Naive thymus-derived CD4-positive, alpha-beta T cell (primary cell): Measurements from ENCODE around the gene PCED1B. TPM values are rescaled to one million over a fixed set of nuclear protein-coding genes. Genes with fewer than 3 reads are reported as not detected.
A peak's percentile ranks its signal among the peaks of the same experiment; 100 is the strongest.
"Not testable (repeated sequence)": the region's sequence is repeated elsewhere in the genome, so short reads cannot be mapped to it uniquely, and the experiment has no call there.

Experiments
- ATAC-seq: fragments of 150-1000 bp; cut with Tn5 transposase; 2 replicates; pipeline ENCODE4 v1.10.0; 2021; ENCODE audit warnings: mild to moderate bottlenecking, moderate library complexity
- CTCF ChIA-PET: fragments of 350-600 bp; sonication (Branson Sonifier 250); formaldehyde crosslinking; loops from one replicate; lab custom pipeline; 2021; ENCODE audit warnings: antibody characterized with exemption; lab: Charles Lee
- POLR2A ChIA-PET: fragments of 350-600 bp; sonication (Branson Sonifier 250); formaldehyde crosslinking; loops from one replicate; lab custom pipeline; 2021; ENCODE audit warnings: antibody characterized with exemption, inconsistent platforms; lab: Charles Lee
- DNase-seq, 9 donors: peaks; one replicate each; pipeline versions ENCODE4 v3.0.0 to v3.0.0-alpha.2; 2020 to 2022; ENCODE audit warnings: mixed read lengths in 1 of 9
- H3K27ac ChIP-seq: one replicate; pipeline ENCODE4 v1.7.0; 2013; ENCODE audit warnings: mild to moderate bottlenecking, low read depth, low read length, moderate library complexity
- H3K27me3 ChIP-seq, 2 donors: one replicate each; pipeline ENCODE4 v1.7.0; 2013; ENCODE audit warnings: low read length in 2 of 2, mild to moderate bottlenecking in 2 of 2, moderate library complexity in 2 of 2; ENCODE audit not compliant: control insufficient read depth in 2 of 2, insufficient read depth in 2 of 2
- H3K36me3 ChIP-seq, 3 experiments: 1 replicate in 2 of 3; 2 replicates in 1 of 3; pipeline ENCODE4 v1.7.0; 2013; ENCODE audit warnings: low read length in 3 of 3, mild to moderate bottlenecking in 3 of 3, moderate library complexity in 1 of 3; ENCODE audit not compliant: insufficient read depth in 3 of 3, control insufficient read depth in 2 of 3
- H3K4me1 ChIP-seq, 2 donors: one replicate each; pipeline ENCODE4 v1.7.0; 2013; ENCODE audit warnings: low read length in 2 of 2, mild to moderate bottlenecking in 2 of 2, moderate library complexity in 1 of 2; ENCODE audit not compliant: control insufficient read depth in 2 of 2, insufficient read depth in 2 of 2
- H3K4me3 ChIP-seq: 2 replicates; pipeline ENCODE4 v1.7.0; 2013; ENCODE audit warnings: mild to moderate bottlenecking, low read length
- H3K9me3 ChIP-seq, 3 experiments: 1 replicate in 2 of 3; 2 replicates in 1 of 3; pipeline ENCODE4 v1.7.0; 2013; ENCODE audit warnings: low read length in 3 of 3; ENCODE audit not compliant: control insufficient read depth in 2 of 3
- H3K27ac Mint-ChIP-seq, 9 donors: one replicate each; pipeline ENCODE4 v1.8.0; 2020 to 2022; ENCODE audit warnings: mixed read lengths in 9 of 9, mild to moderate bottlenecking in 8 of 9, moderate library complexity in 5 of 9, inconsistent platforms in 2 of 9
- H3K27me3 Mint-ChIP-seq, 5 donors: one replicate each; pipeline ENCODE4 v1.8.0; 2021 to 2022; ENCODE audit warnings: mixed read lengths in 5 of 5, mild to moderate bottlenecking in 1 of 5
- H3K36me3 Mint-ChIP-seq, 5 donors: one replicate each; pipeline ENCODE4 v1.8.0; 2020 to 2022; ENCODE audit warnings: mixed read lengths in 5 of 5, mild to moderate bottlenecking in 3 of 5, inconsistent platforms in 1 of 5
- H3K4me1 Mint-ChIP-seq, 7 donors: one replicate each; pipeline ENCODE4 v1.8.0; 2020 to 2022; ENCODE audit warnings: mixed read lengths in 7 of 7, mild to moderate bottlenecking in 3 of 7, inconsistent platforms in 1 of 7
- H3K4me3 Mint-ChIP-seq, 10 donors: one replicate each; pipeline ENCODE4 v1.8.0; 2020 to 2022; ENCODE audit warnings: mild to moderate bottlenecking in 10 of 10, mixed read lengths in 10 of 10, moderate library complexity in 6 of 10, inconsistent platforms in 2 of 10
- H3K9me3 Mint-ChIP-seq, 11 donors: one replicate each; pipeline ENCODE4 v1.8.0; 2020 to 2022; ENCODE audit warnings: mixed read lengths in 11 of 11, mild to moderate bottlenecking in 4 of 11, inconsistent platforms in 1 of 11, moderate library complexity in 1 of 11
- intact Hi-C, 2 donors: fragments of 100-400 bp; cut with micrococcal nuclease; formaldehyde crosslinking; loops; one replicate each; pipeline ENCODE4 v1.15.1; 2023
- polyA plus RNA-seq, 2 donors: library from polyadenylated mRNA; unstranded; fragments of 300-500 nt; fragmentation: Illumina TruSeq; gene quantifications; one replicate each; pipeline ENCODE4 v1.2.3, GENCODE V29; 2021
- total RNA-seq, 6 experiments: library from RNA in 5 of 6; stranded (reverse) in 5 of 6; gene quantifications; 1 replicate in 5 of 6; 2 replicates in 1 of 6; pipeline ENCODE4 v1.2.3 and lab custom pipeline; 2021 to 2026

PCED1B gene
- total and polyA plus RNA-seq, 7 experiments from 2014 or later: 41.4 to 147 (median 94.3) TPM

DNA sequence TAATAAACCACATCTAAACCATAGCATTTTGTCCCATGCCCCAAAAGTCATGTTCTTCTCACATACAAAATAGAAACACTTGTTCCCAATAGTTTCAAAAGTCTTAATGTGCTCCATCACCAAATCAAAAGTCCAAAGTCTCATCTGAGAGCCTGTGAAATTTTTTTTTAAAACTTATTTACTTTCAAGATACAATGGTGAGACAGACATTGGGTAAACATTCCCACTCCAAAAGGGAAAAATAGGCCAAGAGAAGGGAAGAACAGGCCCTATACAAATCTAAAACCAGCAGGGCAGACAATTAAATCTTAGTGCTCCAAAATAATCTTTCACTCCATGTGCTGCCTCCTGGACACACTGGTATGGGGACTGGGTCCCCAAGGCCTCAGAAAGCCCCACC lies 84.7 kb downstream of the PCED1B start:
- H3K27me3 ChIP-seq: no peaks in the 10 kb centered on the region
- Mint-ChIP-seq H3K27ac (peak overlapping the region in 4 of 9 donors; percentile 32 to 52 (median 48)), H3K4me1 (peaks cover 3 to 61% (median 35%) of the 10 kb centered on the region in 7 donors), H3K36me3 (peaks cover 27 to 82% (median 65%) of the 10 kb centered on the region in 5 donors), H3K9me3 (peaks cover 0 to 26% (median 14%) of the 10 kb centered on the region in 11 donors), H3K4me3 (no peak overlapping the region), H3K27me3 (no peaks in the 10 kb centered on the region)
- ATAC-seq: no peak
- no peak overlapping the region for H3K27ac ChIP-seq
- no peaks in the 10 kb centered on the region for H3K4me1 ChIP-seq
- CTCF ChIA-PET: no interaction called here
- intact Hi-C loops: no loop called here
- no peak for DNase-seq
- peaks cover 0 to 6% (median 0%) of the 10 kb centered on the region in 3 experiments for H3K36me3 ChIP-seq
- POLR2A ChIA-PET: interaction anchor here (0.6 to 0.9 kb wide), 2 partner anchors 20 to 49 kb away, joined by 3 to 4 read pairs; no protein-coding TSS in a partner anchor
- no peaks in the 10 kb centered on the region for H3K9me3 ChIP-seq
- H3K4me3 ChIP-seq: no peak overlapping the region

DNA sequence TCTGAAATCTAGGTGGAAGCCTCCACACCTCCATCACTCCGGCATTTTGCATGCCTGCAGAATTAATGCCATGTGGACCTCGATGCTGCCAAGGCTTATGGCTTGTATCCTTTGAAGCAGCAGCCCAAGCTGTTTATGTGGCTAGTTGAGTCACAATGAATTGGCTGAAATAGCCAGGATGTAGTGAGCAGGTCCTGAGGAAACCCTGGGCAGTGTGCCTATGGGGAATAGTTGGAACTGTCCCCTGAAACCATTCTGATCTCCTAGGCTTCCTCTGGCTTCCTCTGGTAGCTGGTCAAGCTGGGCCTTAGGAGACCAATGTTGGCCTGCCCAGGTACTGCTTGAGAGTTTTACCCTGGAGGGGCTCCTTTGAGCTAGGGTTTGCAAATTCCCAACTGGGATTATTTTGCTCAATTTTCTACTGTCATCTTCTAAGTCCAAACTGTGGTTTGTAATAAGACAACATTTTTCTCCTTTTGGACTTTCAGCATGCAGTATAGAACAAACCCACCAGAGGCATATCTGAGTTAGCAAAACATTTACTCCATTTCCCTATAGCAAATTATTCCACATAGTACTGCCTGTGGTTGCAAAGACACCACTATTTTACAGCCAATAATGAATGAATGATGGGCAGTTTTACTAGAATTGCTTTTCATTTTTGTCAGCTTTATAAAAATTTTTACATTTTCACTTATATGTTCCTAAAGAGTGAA lies 85.5 kb downstream of the PCED1B start:
- H3K36me3 ChIP-seq: peaks cover 0 to 6% (median 0%) of the 10 kb centered on the region in 3 experiments
- Mint-ChIP-seq H3K27me3 (no peaks in the 10 kb centered on the region), H3K4me1 (peaks cover 3 to 66% (median 35%) of the 10 kb centered on the region in 7 donors), H3K4me3 (no peak overlapping the region), H3K36me3 (peaks cover 20 to 80% (median 63%) of the 10 kb centered on the region in 5 donors), H3K27ac (no peak overlapping the region), H3K9me3 (peaks cover 0 to 18% (median 9%) of the 10 kb centered on the region in 11 donors)
- POLR2A ChIA-PET: interaction anchor here (0.6 to 0.9 kb wide), 2 partner anchors 21 to 121 kb away, joined by 3 read pairs; no protein-coding TSS in a partner anchor
- ATAC-seq (no peak), DNase-seq (no peak)
- intact Hi-C loops: loop anchor here in 1 of 2 donors (5.0 kb wide), 1 partner anchor 33 kb away; no protein-coding TSS in a partner anchor
- no peak overlapping the region for H3K27ac ChIP-seq
- no peaks in the 10 kb centered on the region for H3K27me3 ChIP-seq
- CTCF ChIA-PET: interaction anchor here (1.0 to 1.8 kb wide), 3 partner anchors 51 to 243 kb away, joined by 3 to 4 read pairs (median 4); no protein-coding TSS in a partner anchor
- no peak overlapping the region for H3K4me3 ChIP-seq
- no peaks in the 10 kb centered on the region for H3K9me3 ChIP-seq
- no peaks in the 10 kb centered on the region for H3K4me1 ChIP-seq

DNA sequence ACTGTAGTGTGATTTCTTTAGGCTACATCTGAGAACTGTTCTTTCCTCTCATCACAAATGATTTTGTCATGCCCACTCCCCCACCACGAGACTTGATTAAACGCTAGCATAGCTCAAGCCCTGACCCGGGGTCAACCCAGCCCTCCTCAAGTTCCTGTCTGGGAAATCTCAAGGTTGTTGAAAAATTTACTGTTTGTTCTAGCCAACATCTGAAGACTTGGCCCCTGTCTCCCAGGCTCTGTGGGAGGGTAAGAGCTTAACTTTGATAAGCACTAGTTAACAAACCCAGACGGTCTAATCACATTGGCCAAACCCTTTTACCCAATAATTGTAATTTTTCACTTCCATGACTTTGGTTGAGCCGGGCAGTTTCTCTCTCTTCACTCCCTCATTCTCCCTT lies 86.5 kb downstream of the PCED1B start:
- CTCF ChIA-PET: interaction anchor here (0.6 to 1.8 kb wide), 6 partner anchors 21 to 242 kb away, joined by 3 to 5 read pairs (median 4); no protein-coding TSS in a partner anchor

DNA sequence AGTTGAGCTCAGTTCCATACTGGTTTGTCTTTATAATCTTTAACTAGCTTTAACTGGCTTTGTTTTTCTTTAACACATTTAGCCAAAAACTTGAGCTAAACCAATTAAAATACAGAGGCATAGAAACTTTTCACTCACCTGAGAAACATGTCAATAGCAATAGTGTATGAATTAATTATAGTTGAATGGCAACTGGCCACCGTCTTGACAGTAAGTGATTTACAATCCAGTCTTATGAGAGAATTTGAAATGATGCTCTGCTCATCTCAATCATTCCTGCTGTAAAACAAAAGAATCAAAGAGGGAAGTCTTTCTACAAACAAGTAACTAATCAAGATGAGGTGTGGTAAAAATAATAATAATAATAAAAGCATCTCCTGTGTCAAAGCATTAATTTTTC lies 86.9 kb downstream of the PCED1B start:
- ATAC-seq (no peak), DNase-seq (no peak)
- no peaks in the 10 kb centered on the region for H3K27me3 ChIP-seq
- H3K4me3 ChIP-seq: no peak overlapping the region
- POLR2A ChIA-PET: interaction anchor here (0.6 to 1.0 kb wide), 2 partner anchors 7 to 49 kb away, joined by 3 read pairs; no protein-coding TSS in a partner anchor
- no peak overlapping the region for H3K27ac ChIP-seq
- Mint-ChIP-seq H3K9me3 (peaks cover 2 to 22% (median 13%) of the 10 kb centered on the region in 11 donors), H3K4me1 (peaks cover 0 to 61% (median 35%) of the 10 kb centered on the region in 7 donors), H3K4me3 (no peak overlapping the region), H3K36me3 (peaks cover 21 to 79% (median 62%) of the 10 kb centered on the region in 5 donors), H3K27me3 (no peaks in the 10 kb centered on the region), H3K27ac (peak overlapping the region in 3 of 9 donors; percentile 2 to 38 (median 25))
- no peaks in the 10 kb centered on the region for H3K4me1 ChIP-seq
- CTCF ChIA-PET: interaction anchor here (0.6 to 1.8 kb wide), 6 partner anchors 21 to 134 kb away, joined by 3 to 5 read pairs (median 4); no protein-coding TSS in a partner anchor
- intact Hi-C loops: loop anchor here in 1 of 2 donors (5.0 kb wide), 1 partner anchor 34 kb away; no protein-coding TSS in a partner anchor
- H3K9me3 ChIP-seq: no peaks in the 10 kb centered on the region
- peaks cover 0 to 6% (median 0%) of the 10 kb centered on the region in 3 experiments for H3K36me3 ChIP-seq

More for the DNA sequence above, 86.5 kb downstream of the PCED1B start:
- Mint-ChIP-seq H3K4me1 (peaks cover under 1 to 64% (median 35%) of the 10 kb centered on the region in 7 donors), H3K9me3 (peaks cover 2 to 19% (median 11%) of the 10 kb centered on the region in 11 donors), H3K4me3 (no peak overlapping the region), H3K36me3 (peaks cover 24 to 81% (median 62%) of the 10 kb centered on the region in 5 donors), H3K27ac (peak overlapping the region in 4 of 9 donors; percentile 2 to 66 (median 32)), H3K27me3 (no peaks in the 10 kb centered on the region)
- POLR2A ChIA-PET: interaction anchor here (0.8 to 1.0 kb wide), 2 partner anchors 23 to 49 kb away, joined by 3 read pairs; no protein-coding TSS in a partner anchor
- Histone ChIP-seq H3K36me3 (peaks cover 0 to 6% (median 0%) of the 10 kb centered on the region in 3 experiments), H3K27ac (no peak overlapping the region), H3K27me3 (no peaks in the 10 kb centered on the region), H3K4me3 (no peak overlapping the region), H3K9me3 (no peaks in the 10 kb centered on the region), H3K4me1 (no peaks in the 10 kb centered on the region)
- no peak for ATAC-seq
- intact Hi-C loops: loop anchor here in 1 of 2 donors (5.0 kb wide), 1 partner anchor 34 kb away; no protein-coding TSS in a partner anchor
- no peak for DNase-seq

DNA sequence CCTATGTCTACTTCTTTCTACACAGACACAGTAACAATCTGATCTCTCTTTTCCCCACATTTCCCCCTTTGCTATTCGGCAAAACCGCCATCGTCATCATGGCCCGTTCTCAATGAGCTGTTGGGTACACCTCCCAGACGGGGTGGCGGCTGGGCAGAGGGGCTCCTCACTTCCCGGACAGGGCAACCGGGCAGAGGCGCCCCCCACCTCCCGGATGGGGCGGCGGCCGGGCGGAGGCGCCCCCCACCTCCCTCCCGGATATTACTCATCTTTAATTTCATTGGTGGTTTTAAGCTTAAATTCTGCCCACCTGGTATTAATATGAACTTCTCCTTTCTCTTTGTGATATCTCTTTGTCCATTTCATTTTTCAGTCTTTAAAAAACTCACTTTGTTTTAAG lies 90.9 kb downstream of the PCED1B start:
- H3K27me3 ChIP-seq, H3K4me3 Mint-ChIP-seq, ATAC-seq, H3K27ac ChIP-seq, POLR2A ChIA-PET, H3K4me3 ChIP-seq, intact Hi-C loops, DNase-seq, H3K4me1 ChIP-seq, CTCF ChIA-PET, H3K9me3 ChIP-seq, H3K27me3 Mint-ChIP-seq, H3K36me3 ChIP-seq: not testable (repeated sequence)
- H3K4me1 Mint-ChIP-seq: peaks cover 4 to 52% (median 25%) of the 10 kb centered on the region in 7 donors
- H3K27ac Mint-ChIP-seq: peak overlapping the region in 2 of 9 donors; percentile 1 to 38
- H3K36me3 Mint-ChIP-seq: peaks cover 21 to 74% (median 68%) of the 10 kb centered on the region in 5 donors
- H3K9me3 Mint-ChIP-seq: peaks cover 0 to 28% (median 15%) of the 10 kb centered on the region in 11 donors

DNA sequence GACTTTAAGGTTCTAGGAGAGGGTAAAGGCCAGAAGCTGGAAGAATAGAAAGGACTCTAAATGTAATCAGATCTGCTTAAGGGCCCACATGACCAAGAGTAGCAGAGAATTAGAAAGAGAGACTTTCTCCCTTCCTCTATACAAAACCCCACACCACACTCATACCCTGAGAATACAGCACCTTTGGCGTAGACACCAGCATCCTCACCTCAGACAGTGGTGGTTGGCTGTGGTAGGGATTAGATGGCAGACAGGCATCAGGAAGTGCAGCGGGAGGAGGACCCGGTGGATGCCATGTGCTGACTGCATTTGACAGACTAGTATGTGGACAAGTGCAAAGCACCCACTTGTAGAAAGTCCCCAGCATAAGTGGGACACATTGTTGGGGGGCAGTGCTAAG lies 98.6 kb downstream of the PCED1B start:
- no peak overlapping the region for H3K4me3 ChIP-seq
- intact Hi-C loops: no loop called here
- DNase-seq (no peak), ATAC-seq (no peak)
- Mint-ChIP-seq H3K9me3 (peaks cover 0 to 2% (median 0%) of the 10 kb centered on the region in 11 donors), H3K27ac (peak overlapping the region in 2 of 9 donors; percentile 45 to 71), H3K36me3 (peaks cover 20 to 59% (median 47%) of the 10 kb centered on the region in 5 donors), H3K4me3 (no peak overlapping the region), H3K27me3 (no peaks in the 10 kb centered on the region), H3K4me1 (peaks cover 2 to 51% (median 36%) of the 10 kb centered on the region in 7 donors)
- H3K27me3 ChIP-seq: no peaks in the 10 kb centered on the region
- H3K27ac ChIP-seq: no peak overlapping the region
- H3K4me1 ChIP-seq: no peaks in the 10 kb centered on the region
- ChIA-PET POLR2A (interaction anchor here (1.0 kb wide), 1 partner anchor 14 kb away, joined by 3 read pairs; no protein-coding TSS in a partner anchor), CTCF (no interaction called here)
- H3K9me3 ChIP-seq: no peaks in the 10 kb centered on the region
- peaks cover 0 to 11% (median 0%) of the 10 kb centered on the region in 3 experiments for H3K36me3 ChIP-seq
